ENCODE measurements around the gene TRIM38.
A peak's percentile ranks its signal among the peaks of the same experiment; 100 is the strongest.
"Not testable (repeated sequence)": the region's sequence is repeated elsewhere in the genome, so short reads cannot be mapped to it uniquely, and the experiment has no call there.

TRIM38 gene

GRCh38 chr6:26009817-26010216 is 47.2 kb downstream of the TRIM38 start:
- DNase-seq = no peak

DNA sequence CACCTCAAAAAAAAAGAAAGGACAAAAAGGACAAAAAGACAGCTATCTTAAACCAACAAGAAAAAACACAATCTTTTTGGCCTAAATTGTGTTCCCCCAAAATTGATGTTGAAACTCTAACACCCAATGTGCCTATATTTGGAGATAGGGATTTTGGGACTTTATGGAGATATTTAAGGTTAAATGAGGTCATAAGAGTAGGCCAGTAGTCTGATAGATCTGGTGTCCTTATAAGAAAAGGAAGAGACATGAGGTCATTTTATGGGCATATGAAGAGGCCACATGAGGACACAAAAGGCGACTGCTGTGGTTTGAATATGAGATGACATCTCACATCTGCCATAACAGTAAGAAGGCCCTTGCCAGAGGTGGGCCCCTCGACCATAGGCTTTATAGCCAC is 49.5 kb downstream of the TRIM38 start:
- DNase-seq = no peak

DNA sequence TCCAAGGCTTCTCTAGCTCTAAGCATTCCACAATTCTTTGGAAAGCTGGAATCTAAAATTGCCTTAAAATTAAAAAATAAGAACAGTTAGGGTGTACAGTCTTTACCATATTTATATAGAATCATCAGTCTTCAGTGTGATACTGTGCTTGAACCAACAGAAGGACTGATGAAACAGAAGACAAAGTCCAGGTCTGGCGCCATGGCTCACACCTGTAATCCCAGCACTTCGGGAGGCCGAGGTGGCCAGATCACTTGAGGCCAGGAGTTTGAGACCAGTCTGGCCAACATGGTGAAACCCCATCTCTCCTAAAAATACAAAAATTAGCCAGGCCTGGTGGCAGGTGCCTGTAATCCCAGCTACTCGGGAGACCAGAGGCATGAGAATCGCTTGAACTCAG is 51.8 kb downstream of the TRIM38 start:
- not testable (repeated sequence) for DNase-seq

DNA sequence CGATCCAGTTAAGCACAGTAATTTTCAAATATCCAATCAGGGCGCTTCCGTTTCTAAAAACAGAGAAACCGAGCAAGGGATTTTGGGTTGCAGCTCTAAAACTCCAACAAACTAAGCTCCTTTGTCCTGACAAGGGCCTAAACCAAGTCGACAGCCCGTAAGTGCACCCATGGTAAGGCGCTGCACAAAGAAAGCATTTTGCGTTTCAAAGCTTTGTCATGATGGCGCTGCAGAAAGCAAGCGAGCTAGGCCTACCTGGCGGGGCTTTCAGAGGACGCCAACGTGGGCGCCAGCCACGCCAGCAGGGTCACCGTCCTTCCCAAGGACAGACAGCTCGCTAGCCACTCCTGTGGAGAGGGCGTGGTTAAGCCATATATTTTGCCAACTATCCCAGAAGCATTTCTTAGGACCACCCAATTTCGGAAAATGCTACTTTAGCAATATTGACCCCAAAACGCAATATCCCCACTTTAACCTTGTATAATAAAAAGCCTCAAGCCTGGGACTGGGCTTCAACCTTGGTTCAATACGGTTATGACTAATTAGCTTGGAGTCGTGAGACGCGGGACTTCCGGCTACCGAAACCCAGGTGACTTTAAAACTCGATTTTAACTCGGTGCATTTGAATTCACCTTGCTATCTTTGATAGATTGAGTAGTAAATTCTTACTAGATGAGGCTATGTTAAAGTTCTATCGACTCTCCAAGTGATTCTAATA is 53.8 kb downstream of the TRIM38 start:
- no peak for DNase-seq

- no peak for DNase-seq
Measured at GRCh38 chr6:26016963-26017631, 54.5 kb downstream of the TRIM38 start.

DNA sequence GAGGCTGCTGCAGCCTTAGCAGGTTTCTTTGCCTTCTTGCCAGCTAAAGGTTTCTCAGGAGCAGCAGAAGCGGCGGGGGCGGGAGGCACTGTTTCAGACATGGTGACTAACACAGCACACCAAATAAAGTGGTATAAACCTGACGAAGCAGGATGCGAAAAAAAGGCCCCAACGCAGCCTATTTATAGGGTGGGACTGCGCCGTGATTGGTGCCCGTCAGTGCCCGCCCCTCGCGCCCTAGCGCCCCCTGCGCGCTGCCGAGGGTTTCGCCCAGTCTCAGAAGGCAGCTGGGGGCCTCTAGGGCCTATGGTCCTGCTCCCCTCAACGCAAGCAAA is 55.0 kb downstream of the TRIM38 start:
- peak; percentile 12 to 23 for DNase-seq

DNA sequence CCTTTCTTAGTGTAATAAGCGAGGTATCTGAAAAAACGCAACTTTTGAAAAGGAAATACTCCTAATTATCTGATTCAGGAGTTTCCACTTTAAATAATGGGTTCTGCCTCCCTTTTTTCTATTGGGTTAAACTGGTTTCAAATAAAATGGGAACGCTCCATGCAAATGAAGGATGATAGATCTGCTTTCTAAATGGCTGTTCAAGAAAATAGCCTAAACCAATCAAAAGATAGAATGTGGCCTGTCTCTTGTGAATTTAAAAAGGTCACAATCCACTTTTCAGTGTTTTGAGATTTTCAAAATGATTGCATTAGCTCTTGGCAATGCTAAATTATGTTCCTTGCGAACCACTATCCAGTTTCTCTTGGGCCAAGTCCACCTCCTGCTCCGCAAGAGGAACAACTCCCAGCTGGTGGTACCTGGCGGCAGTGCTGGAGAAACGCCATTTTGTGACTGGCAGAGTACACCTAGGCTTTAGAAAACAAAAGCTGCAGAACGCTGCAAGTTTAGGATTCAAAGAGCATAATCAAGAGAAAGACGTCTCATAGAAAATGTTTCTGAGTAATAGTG is 56.7 kb downstream of the TRIM38 start:
- no peak for DNase-seq

DNA sequence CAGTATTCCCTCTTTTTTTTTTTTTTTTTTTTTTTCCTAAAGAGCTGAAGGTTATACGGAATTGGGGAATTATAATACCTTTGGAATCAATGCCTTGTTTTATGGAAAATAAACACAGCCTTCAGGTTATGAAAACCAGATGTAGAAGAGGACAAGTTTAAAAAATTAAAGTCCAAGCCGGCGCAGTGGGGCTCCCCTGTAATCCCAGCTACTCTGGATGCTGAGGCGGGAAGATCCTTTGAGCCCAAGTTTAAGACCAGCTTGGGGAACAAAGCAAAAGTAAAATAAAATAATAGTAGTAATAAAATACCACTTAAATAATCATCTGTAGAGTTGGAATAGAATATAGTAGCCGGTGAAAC is 57.3 kb downstream of the TRIM38 start:
- no peak for DNase-seq

- DNase-seq = peak; percentile 53 to 83
Measured at GRCh38 chr6:26020329-26021000, 57.9 kb downstream of the TRIM38 start.

GRCh38 chr6:26021001-26021349 is 58.4 kb downstream of the TRIM38 start:
- no peak for DNase-seq

DNA sequence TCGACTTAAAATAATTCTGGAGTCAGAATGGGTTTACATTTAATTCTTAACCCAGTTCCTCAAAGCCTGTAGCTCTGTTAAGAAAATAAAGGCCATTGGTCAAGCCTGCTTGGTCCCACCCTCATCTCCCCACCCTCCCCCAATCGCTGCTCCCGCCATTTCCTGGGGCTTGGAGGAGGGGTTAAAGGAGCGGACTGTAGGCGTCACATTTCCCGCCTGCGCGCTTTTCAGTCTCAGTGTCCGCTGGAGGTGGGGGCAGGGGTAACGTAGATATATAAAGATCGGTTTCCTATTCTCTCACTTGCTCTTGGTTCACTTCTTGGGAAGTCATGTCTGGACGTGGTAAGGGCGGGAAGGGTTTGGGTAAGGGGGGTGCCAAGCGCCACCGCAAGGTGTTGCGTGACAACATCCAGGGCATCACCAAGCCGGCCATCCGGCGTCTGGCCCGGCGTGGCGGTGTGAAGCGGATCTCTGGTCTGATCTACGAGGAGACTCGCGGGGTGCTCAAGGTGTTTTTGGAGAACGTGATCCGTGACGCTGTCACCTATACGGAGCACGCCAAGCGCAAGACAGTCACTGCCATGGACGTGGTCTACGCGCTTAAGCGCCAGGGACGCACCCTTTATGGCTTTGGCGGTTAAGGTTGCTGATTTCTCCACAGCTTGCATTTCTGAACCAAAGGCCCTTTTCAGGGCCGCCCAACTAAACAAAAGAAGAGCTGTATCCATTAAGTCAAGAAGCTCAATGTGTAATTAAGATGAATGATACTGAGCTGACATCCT is 58.9 kb downstream of the TRIM38 start:
- DNase-seq = peak; percentile 81 to 82

DNA sequence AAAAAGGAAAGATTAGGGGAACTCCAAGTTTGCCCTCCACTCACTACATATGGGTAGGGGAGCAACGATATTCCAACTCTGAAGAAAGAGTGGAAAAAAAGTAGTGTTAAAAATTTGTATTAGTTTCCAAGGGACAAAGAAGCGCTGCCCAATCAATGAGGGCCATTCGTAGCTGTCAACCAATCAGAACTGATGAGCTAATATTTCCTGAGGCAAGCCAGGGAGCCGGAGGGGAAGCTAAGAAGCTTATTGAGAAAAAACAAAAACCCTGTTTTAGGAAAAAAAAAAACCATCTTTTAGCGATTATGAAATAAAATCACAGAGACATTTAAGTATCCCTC is 59.5 kb downstream of the TRIM38 start:
- peak; percentile 44 to 87 for DNase-seq

- no peak for DNase-seq
Measured at GRCh38 chr6:26022737-26023136, 60.1 kb downstream of the TRIM38 start.

GRCh38 chr6:26024651-26025046 is 62.0 kb downstream of the TRIM38 start:
- no peak for DNase-seq

- DNase-seq = no peak
Measured at GRCh38 chr6:26025047-26025893, 62.7 kb downstream of the TRIM38 start.

- peak; percentile 72 to 85 for DNase-seq
Measured at GRCh38 chr6:26025894-26026832, 63.6 kb downstream of the TRIM38 start.

DNA sequence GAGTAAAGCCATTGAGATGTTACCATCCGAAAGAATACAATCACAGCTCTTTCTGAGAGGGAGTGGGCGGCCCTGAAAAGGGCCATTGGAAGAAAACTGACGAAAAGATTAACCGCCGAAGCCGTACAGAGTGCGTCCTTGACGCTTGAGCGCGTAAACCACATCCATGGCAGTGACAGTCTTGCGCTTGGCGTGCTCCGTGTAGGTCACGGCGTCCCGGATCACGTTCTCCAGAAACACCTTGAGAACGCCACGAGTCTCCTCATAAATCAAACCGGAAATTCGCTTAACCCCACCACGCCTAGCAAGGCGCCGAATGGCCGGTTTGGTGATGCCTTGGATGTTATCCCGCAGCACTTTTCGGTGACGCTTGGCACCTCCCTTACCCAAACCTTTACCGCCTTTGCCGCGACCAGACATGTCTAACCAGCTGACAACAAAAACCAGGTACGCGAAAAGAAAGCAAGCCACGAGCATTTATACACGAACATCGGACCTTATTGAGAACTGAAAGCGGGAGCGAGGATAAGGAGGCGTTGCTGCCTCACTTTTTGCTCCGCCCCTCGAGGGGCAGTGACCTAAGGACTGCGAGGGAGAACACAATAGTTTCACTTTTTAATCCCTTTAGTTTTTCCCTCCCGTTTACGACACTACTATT is 64.4 kb downstream of the TRIM38 start:
- peak; percentile 72 to 75 for DNase-seq

DNA sequence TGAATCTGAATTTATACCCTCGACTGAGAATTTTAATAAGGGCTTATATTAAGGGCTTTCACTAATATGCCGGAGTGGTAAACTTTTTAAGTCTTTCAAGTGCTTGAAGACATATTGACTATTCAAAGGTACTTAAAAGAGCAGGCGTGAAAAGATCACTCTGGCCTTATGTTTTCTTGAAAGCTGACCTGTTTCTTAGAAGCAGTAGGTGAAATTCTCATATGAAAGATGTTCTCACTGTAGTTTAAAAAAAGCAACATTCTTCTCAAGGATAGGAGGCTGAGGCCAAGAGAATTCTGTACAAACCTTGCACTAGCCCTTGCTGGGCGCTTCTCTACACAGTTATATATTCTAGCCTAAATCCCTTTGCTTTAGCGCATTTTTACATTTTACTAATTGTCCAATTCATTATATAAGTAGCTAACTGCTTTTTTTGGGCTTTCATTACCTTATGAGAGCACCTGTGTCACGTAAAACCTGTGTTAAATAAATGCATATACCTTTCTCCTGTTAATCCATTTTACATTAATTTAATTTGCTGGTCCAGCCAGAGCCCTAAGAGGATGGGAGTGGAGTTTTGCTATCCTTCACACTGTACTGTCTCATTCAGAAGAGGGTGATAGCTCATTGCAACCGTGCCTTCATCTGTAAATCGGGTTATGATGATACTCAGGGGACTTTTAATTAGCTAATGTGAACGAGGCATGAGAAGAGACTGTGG is 65.0 kb downstream of the TRIM38 start:
- DNase-seq = no peak

- no peak for DNase-seq
Measured at GRCh38 chr6:26028212-26028745, 65.7 kb downstream of the TRIM38 start.
